GM18526 (cell line): ENCODE data around the gene ADGRL3.

Experiments used
- POLR2A ChIP-seq: IDR thresholded peaks from 3 replicates; pipeline ENCODE4 v1.6.1; 2011; ENCODE audit not compliant: insufficient read length; ENCODE audit errors: extremely low read depth

ADGRL3 gene

GRCh38 chr4:62126064-62126732 lies 926.1 kb downstream of the ADGRL3 start:
- TF ChIP-seq POLR2A, result no peak
